HG03025 (cell line): ENCODE measurements around the gene SPTBN5.

Source experiments
- ATAC-seq: cut with Tn5 transposase; IDR thresholded peaks from one replicate; pipeline ENCODE4 v1.9.1; 2021; ENCODE audit warnings: mild to moderate bottlenecking, moderate library complexity; ENCODE audit not compliant: unreplicated experiment, low FRiP score

Gene SPTBN5

GRCh38 chr15:41869770-41870688, 23.8 kb downstream of the SPTBN5 start:
- ATAC-seq, result no peak

- ATAC-seq, result no peak
Measured at GRCh38 chr15:41868321-41868720, 25.5 kb downstream of the SPTBN5 start.

GRCh38 chr15:41866872-41867579, 26.8 kb downstream of the SPTBN5 start:
- ATAC-seq, result no peak

- ATAC-seq, result no peak
Measured at GRCh38 chr15:41866263-41866703, 27.6 kb downstream of the SPTBN5 start.

GRCh38 chr15:41865490-41866055, 28.3 kb downstream of the SPTBN5 start:
- ATAC-seq, result no peak

- no peak for ATAC-seq
Measured at GRCh38 chr15:41862515-41863116, 31.2 kb downstream of the SPTBN5 start.

GRCh38 chr15:41861736-41862356, 32.0 kb downstream of the SPTBN5 start:
- no peak for ATAC-seq

GRCh38 chr15:41860049-41860828, 33.6 kb downstream of the SPTBN5 start:
- ATAC-seq, result no peak

GRCh38 chr15:41858756-41859155, 35.1 kb downstream of the SPTBN5 start:
- ATAC-seq, result no peak

- no peak for ATAC-seq
Measured at GRCh38 chr15:41857316-41857715, 36.5 kb downstream of the SPTBN5 start.

- no peak for ATAC-seq
Measured at GRCh38 chr15:41856716-41857115, 37.1 kb downstream of the SPTBN5 start.

GRCh38 chr15:41856262-41856661, 37.6 kb downstream of the SPTBN5 start:
- ATAC-seq, result no peak

- ATAC-seq, result no peak
Measured at GRCh38 chr15:41855261-41855961, 38.4 kb downstream of the SPTBN5 start.

- ATAC-seq, result no peak
Measured at GRCh38 chr15:41854443-41854842, 39.4 kb downstream of the SPTBN5 start.

GRCh38 chr15:41853831-41854230, 40.0 kb downstream of the SPTBN5 start:
- ATAC-seq, result no peak

- no peak for ATAC-seq
Measured at GRCh38 chr15:41852736-41853590, 40.9 kb downstream of the SPTBN5 start.

- no peak for ATAC-seq
Measured at GRCh38 chr15:41851755-41852370, 42.0 kb downstream of the SPTBN5 start.

GRCh38 chr15:41851167-41851523, 42.7 kb downstream of the SPTBN5 start:
- no peak for ATAC-seq
